Fibroblast of mammary gland (primary cell): ENCODE data around the gene ALAS1.

Source experiments
- DNase-seq: peaks from one replicate; pipeline ENCODE4 v3.0.0-alpha.2; 2010; ENCODE audit warnings: low read depth
- H3K4me3 ChIP-seq: 2 replicates; pipeline ENCODE4 v1.5.1; 2011; ENCODE audit warnings: low read depth, mild to moderate bottlenecking, low read length, moderate library complexity; ENCODE audit not compliant: control insufficient read depth
- TF ChIP-seq, protein P1 (sequence below): conservative IDR thresholded peaks from 2 replicates; pipeline ENCODE4 v1.5.1; 2011; ENCODE audit warnings: low read depth, low read length, inconsistent platforms; ENCODE audit not compliant: control insufficient read depth, insufficient read depth

Gene ALAS1

DNA sequence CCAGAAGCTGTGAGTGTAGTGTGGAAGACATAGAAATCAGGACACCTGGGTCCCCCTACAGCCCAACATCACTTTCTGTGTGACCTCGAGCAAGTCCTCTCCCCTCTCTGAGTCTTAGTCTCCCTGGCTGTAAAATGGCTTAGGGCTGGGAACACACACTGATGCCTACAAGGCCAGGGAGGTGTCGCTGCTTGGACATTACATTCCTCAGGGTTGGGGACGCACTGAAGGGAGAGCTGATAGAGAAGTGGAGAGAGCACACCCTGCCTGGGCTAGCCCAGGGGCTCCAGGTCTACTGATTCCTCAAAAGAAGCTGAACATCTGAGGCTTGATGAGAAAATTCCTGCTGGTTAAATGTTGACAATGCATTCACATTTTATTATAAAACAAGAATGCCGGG is 6.3 kb upstream of the ALAS1 start:
- DNase-seq: no peak
- H3K4me3 ChIP-seq: no peak overlapping the region
- TF ChIP-seq, protein P1, sequence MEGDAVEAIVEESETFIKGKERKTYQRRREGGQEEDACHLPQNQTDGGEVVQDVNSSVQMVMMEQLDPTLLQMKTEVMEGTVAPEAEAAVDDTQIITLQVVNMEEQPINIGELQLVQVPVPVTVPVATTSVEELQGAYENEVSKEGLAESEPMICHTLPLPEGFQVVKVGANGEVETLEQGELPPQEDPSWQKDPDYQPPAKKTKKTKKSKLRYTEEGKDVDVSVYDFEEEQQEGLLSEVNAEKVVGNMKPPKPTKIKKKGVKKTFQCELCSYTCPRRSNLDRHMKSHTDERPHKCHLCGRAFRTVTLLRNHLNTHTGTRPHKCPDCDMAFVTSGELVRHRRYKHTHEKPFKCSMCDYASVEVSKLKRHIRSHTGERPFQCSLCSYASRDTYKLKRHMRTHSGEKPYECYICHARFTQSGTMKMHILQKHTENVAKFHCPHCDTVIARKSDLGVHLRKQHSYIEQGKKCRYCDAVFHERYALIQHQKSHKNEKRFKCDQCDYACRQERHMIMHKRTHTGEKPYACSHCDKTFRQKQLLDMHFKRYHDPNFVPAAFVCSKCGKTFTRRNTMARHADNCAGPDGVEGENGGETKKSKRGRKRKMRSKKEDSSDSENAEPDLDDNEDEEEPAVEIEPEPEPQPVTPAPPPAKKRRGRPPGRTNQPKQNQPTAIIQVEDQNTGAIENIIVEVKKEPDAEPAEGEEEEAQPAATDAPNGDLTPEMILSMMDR: no peak

- no peak overlapping the region for H3K4me3 ChIP-seq
- TF ChIP-seq, protein P1: no peak
- DNase-seq: peak; percentile 67
These were observed 4.9 kb upstream of the ALAS1 start for GRCh38 chr3:52193065-52193464.

- TF ChIP-seq, protein P1: no peak
- no peak for DNase-seq
- H3K4me3 ChIP-seq: no peak overlapping the region
These were observed 3.3 kb upstream of the ALAS1 start for GRCh38 chr3:52194485-52195290.

DNA sequence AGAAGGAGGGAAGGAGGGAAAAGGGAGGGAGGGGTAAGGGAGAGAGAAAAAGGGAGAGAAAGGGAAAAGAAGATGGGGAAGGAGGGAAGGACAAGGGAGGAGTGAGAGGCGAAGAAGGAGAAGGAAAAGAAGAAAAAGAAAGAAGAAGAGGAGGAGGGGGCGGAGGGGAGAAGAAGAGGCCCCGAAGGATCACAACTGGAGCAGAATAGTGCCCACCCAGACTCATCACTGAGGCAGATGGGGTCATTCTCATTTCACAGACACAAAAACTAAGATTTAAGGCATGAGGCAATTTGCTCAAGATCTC is 2.7 kb upstream of the ALAS1 start:
- DNase-seq: no peak
- no peak overlapping the region for H3K4me3 ChIP-seq
- TF ChIP-seq, protein P1: no peak

DNA sequence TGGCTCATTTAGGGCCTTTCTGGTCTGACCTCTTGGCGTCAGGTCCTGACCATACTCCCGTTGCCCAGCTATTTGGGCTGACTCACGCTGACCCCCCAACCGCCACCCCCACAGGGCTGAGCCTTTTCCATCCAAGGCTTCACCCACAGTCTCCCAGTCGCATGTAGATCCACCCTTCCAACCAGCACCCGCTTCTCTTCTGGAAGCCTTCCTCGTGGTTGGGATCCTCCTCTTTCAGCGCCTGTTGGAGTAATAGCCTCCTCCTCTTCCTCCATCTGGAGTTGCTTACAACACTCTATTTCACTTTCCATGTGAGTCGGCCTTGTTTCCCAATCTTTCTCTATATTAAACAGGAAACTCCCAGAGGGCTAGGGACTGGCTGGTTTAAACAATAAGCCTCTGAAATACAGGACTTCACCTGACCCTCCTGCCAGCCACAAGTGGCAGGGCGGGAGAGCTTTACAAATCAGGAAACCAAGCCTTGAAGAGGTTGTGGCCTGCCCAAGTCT is 2.1 kb upstream of the ALAS1 start:
- peak; percentile 85 for DNase-seq
- TF ChIP-seq, protein P1: no peak
- no peak overlapping the region for H3K4me3 ChIP-seq

DNA sequence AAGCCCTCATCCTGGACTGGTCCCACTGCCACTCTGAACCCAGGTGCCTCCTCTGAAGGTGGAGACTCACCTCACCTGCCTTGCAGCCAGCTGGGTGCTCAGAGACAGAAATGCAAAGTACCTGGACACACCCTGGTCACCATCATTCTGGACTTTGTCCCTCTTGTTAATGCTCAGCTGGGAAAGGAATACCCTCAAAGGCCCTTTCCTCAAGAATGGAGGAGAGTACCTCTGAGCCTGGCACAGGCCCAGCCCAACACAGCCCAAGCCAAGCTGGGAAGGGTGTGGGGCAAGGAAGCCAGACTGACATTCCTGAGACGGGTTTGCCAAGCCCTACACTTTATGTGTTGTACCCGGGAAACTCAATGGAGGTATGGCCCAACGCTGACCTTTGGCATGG is 983 bp upstream of the ALAS1 start:
- no peak for DNase-seq
- no peak overlapping the region for H3K4me3 ChIP-seq
- TF ChIP-seq, protein P1: no peak
